HG03469 (cell line): ENCODE results near the gene ITIH4.
A peak's percentile ranks its signal among the peaks of the same experiment; 100 is the strongest.

ENCODE experiments used
- ATAC-seq: cut with Tn5 transposase; IDR thresholded peaks from one replicate; pipeline ENCODE4 v1.9.1; 2021; ENCODE audit warnings: mild to moderate bottlenecking, moderate library complexity, moderate number of reproducible peaks; ENCODE audit not compliant: unreplicated experiment

Gene ITIH4

DNA sequence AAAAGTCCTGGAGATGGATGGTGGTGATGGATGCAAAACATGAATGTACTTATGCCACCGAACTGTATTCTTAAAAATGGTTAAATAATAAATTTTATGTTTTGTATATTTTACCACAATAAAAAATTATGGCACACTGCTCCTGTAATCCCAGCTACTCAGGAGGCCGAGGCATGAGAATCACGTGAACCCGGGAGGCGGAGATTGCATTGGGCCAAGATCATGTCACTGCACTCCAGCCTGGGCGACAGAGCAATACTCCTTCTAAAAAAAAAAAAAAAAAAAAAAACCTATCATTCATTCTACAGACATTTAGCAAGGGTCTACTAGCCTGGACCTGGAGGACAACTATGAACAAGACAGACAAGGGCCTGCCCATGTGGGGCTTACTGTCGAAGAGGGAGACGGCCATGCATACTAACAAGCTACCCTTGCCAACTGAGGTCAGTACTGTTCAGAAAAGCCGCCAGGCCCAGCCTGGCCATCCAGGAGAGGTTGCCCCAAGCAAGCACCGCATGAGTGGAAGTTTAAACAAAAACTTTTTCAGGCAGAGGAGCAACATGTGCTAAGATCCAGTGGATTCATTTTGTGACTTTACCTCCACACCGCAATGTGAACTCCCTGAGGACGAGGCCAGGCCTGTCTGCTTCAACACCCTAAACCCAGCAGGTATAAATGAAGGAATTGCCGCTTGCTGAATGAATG is 57.0 kb downstream of the ITIH4 start:
- ATAC-seq, result no peak

DNA sequence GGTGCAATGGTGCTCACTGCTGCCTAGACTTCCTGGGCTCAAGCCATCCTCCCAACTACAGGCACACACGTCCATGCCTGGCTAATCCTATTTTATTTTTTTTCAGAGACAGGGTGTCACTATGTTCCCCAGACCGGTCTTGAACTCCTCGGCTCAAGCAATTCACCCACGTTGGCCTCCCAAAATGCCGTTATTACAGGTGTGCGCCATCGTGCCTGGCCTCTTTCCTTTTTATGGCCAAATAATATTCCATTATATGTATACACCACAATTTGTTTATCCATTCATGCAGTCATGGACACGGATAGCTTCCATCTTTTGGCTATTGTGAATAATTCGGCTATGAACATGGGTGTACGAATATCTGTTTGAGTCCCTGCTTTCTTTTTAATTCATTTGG is 58.8 kb downstream of the ITIH4 start:
- ATAC-seq, result no peak

- ATAC-seq, result no peak
Measured at GRCh38 chr3:52771334-52771681, 59.2 kb downstream of the ITIH4 start.

- peak; percentile 59 for ATAC-seq
Measured at GRCh38 chr3:52770496-52771333, 59.8 kb downstream of the ITIH4 start, which contains the start of gene NEK4. Gene NEK4 (minus strand): TSS chr3:52770940. CDS start chr3:52770746, 194 bp downstream.

DNA sequence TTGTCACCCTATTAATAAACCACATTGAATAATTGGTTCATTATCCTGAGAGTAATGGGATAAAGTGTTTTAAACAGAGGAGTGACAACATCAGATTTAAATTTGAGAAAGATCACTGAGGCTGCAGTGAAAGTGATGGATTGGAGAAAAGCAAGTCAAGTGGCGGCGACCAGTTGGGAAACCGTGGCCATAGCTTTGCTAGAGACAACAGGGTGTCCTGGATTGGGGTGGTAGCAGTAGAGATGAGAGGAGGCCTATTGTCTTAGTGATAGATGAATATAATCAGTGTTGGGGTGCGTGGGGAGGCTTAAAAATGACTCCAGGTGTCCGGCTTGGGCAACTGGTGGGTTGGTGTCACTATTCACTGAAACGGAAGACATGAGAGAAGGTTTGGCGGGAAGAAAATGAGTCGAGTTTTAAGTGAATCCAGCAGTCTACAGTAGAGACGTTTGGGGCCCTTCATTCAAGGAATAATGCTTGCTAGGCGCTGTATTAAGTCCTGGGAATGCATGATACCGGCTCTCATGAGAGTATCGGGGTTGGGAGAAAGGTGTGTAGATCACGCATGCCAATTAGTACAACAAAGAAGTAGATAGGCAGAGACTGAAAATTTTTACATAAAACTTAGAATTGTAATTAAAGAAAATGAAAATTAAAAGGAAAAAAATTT is 60.6 kb downstream of the ITIH4 start:
- no peak for ATAC-seq

GRCh38 chr3:52763466-52763865 is 67.0 kb downstream of the ITIH4 start:
- ATAC-seq, result no peak
